Neuron (in vitro differentiated cells): ENCODE results near the gene WFS1.

ENCODE experiments used
- H2AFZ ChIP-seq: one replicate; pipeline ENCODE4 v1.6.1; 2013; ENCODE audit warnings: low read depth, mild to moderate bottlenecking, inconsistent platforms, low read length, moderate library complexity
- H3K27me3 ChIP-seq: one replicate; pipeline ENCODE4 v1.6.1; 2013; ENCODE audit warnings: low read length; ENCODE audit not compliant: insufficient read depth
- H3K36me3 ChIP-seq: one replicate; pipeline ENCODE4 v1.6.1; 2013; ENCODE audit warnings: low read length; ENCODE audit not compliant: insufficient read depth
- H3K4me1 ChIP-seq: one replicate; pipeline ENCODE4 v1.6.1; 2013; ENCODE audit warnings: low read length; ENCODE audit not compliant: insufficient read depth
- H3K4me3 ChIP-seq: 2 replicates; pipeline ENCODE4 v1.5.1; 2013; ENCODE audit warnings: mild to moderate bottlenecking, low read length, moderate library complexity
- H3K9me3 ChIP-seq: one replicate; pipeline ENCODE4 v1.6.1; 2013; ENCODE audit warnings: low read length

The WFS1 gene

GRCh38 chr4:6258026-6258360, 11.7 kb upstream of the WFS1 start:
- Histone ChIP-seq H3K4me1 (peaks cover 4% of the 10 kb centered on the region), H3K27me3 (peaks cover 5% of the 10 kb centered on the region), H3K4me3 (no peak overlapping the region), H2AFZ (no peak overlapping the region), H3K9me3 (no peaks in the 10 kb centered on the region), H3K36me3 (no peaks in the 10 kb centered on the region)

GRCh38 chr4:6258741-6259140, 10.9 kb upstream of the WFS1 start:
- no peaks in the 10 kb centered on the region for H3K36me3 ChIP-seq
- H3K27me3 ChIP-seq = peaks cover 5% of the 10 kb centered on the region
- no peak overlapping the region for H3K4me3 ChIP-seq
- peaks cover 4% of the 10 kb centered on the region for H3K4me1 ChIP-seq
- no peaks in the 10 kb centered on the region for H3K9me3 ChIP-seq
- H2AFZ ChIP-seq = no peak overlapping the region

- Histone ChIP-seq H3K4me3 (no peak overlapping the region), H3K4me1 (peaks cover 4% of the 10 kb centered on the region), H3K9me3 (no peaks in the 10 kb centered on the region), H3K36me3 (no peaks in the 10 kb centered on the region), H2AFZ (no peak overlapping the region), H3K27me3 (no peaks in the 10 kb centered on the region)
Observed at GRCh38 chr4:6259886-6260285, 9.8 kb upstream of the WFS1 start.

GRCh38 chr4:6262176-6262575, 7.5 kb upstream of the WFS1 start:
- H3K9me3 ChIP-seq = no peaks in the 10 kb centered on the region

GRCh38 chr4:6262847-6263487, 6.7 kb upstream of the WFS1 start:
- no peak overlapping the region for H3K4me3 ChIP-seq
- no peaks in the 10 kb centered on the region for H3K36me3 ChIP-seq
- H3K4me1 ChIP-seq = peaks cover 4% of the 10 kb centered on the region
- no peak overlapping the region for H2AFZ ChIP-seq
- H3K27me3 ChIP-seq = peaks cover 5% of the 10 kb centered on the region
- H3K9me3 ChIP-seq = no peaks in the 10 kb centered on the region

More at GRCh38 chr4:6262176-6262575, 7.5 kb upstream of the WFS1 start:
- Histone ChIP-seq H3K4me1 (peaks cover 4% of the 10 kb centered on the region), H2AFZ (no peak overlapping the region), H3K36me3 (no peaks in the 10 kb centered on the region), H3K27me3 (no peaks in the 10 kb centered on the region), H3K4me3 (no peak overlapping the region)

- H3K4me1 ChIP-seq = peaks cover 4% of the 10 kb centered on the region
- no peak overlapping the region for H2AFZ ChIP-seq
- no peaks in the 10 kb centered on the region for H3K9me3 ChIP-seq
- H3K27me3 ChIP-seq = peaks cover 8% of the 10 kb centered on the region
- no peaks in the 10 kb centered on the region for H3K36me3 ChIP-seq
- no peak overlapping the region for H3K4me3 ChIP-seq
Observed at GRCh38 chr4:6263526-6264224, 6.0 kb upstream of the WFS1 start.

GRCh38 chr4:6264225-6264540, 5.5 kb upstream of the WFS1 start:
- Histone ChIP-seq H3K27me3 (peaks cover 8% of the 10 kb centered on the region), H3K4me1 (peaks cover 7% of the 10 kb centered on the region), H3K9me3 (no peaks in the 10 kb centered on the region), H3K36me3 (no peaks in the 10 kb centered on the region), H3K4me3 (no peak overlapping the region), H2AFZ (no peak overlapping the region)

- peaks cover 8% of the 10 kb centered on the region for H3K27me3 ChIP-seq
- no peaks in the 10 kb centered on the region for H3K36me3 ChIP-seq
- no peak overlapping the region for H3K4me3 ChIP-seq
- no peak overlapping the region for H2AFZ ChIP-seq
- H3K4me1 ChIP-seq = peaks cover 7% of the 10 kb centered on the region
- H3K9me3 ChIP-seq = no peaks in the 10 kb centered on the region
Observed at GRCh38 chr4:6265546-6265945, 4.1 kb upstream of the WFS1 start.

GRCh38 chr4:6267573-6267972, 2.1 kb upstream of the WFS1 start:
- H2AFZ ChIP-seq = no peak overlapping the region
- no peak overlapping the region for H3K4me3 ChIP-seq
- no peaks in the 10 kb centered on the region for H3K36me3 ChIP-seq
- H3K27me3 ChIP-seq = peaks cover 8% of the 10 kb centered on the region
- H3K9me3 ChIP-seq = no peaks in the 10 kb centered on the region
- peaks cover 11% of the 10 kb centered on the region for H3K4me1 ChIP-seq

- Histone ChIP-seq H2AFZ (peak overlapping the region; percentile 78), H3K4me3 (peak overlapping the region; percentile 59), H3K9me3 (no peaks in the 10 kb centered on the region), H3K27me3 (peaks cover 8% of the 10 kb centered on the region), H3K4me1 (peaks cover 19% of the 10 kb centered on the region), H3K36me3 (no peaks in the 10 kb centered on the region)
Observed at GRCh38 chr4:6268650-6269615, 717 bp upstream of the WFS1 start.

GRCh38 chr4:6270636-6271121, 1.0 kb downstream of the WFS1 start:
- H3K9me3 ChIP-seq = no peaks in the 10 kb centered on the region
- H3K36me3 ChIP-seq = no peaks in the 10 kb centered on the region
- H3K27me3 ChIP-seq = peaks cover 8% of the 10 kb centered on the region
- H3K4me3 ChIP-seq = peak overlapping the region; percentile 96
- H3K4me1 ChIP-seq = peaks cover 33% of the 10 kb centered on the region
- no peak overlapping the region for H2AFZ ChIP-seq

- Histone ChIP-seq H3K36me3 (no peaks in the 10 kb centered on the region), H2AFZ (no peak overlapping the region), H3K27me3 (peaks cover 8% of the 10 kb centered on the region), H3K4me3 (no peak overlapping the region), H3K9me3 (no peaks in the 10 kb centered on the region), H3K4me1 (peaks cover 39% of the 10 kb centered on the region)
Observed at GRCh38 chr4:6271206-6271605, 1.6 kb downstream of the WFS1 start.
